ENCODE results near the gene LBX2.
"Not testable (repeated sequence)": the region's sequence is repeated elsewhere in the genome, so short reads cannot be mapped to it uniquely, and the experiment has no call there.

The LBX2 gene

DNA sequence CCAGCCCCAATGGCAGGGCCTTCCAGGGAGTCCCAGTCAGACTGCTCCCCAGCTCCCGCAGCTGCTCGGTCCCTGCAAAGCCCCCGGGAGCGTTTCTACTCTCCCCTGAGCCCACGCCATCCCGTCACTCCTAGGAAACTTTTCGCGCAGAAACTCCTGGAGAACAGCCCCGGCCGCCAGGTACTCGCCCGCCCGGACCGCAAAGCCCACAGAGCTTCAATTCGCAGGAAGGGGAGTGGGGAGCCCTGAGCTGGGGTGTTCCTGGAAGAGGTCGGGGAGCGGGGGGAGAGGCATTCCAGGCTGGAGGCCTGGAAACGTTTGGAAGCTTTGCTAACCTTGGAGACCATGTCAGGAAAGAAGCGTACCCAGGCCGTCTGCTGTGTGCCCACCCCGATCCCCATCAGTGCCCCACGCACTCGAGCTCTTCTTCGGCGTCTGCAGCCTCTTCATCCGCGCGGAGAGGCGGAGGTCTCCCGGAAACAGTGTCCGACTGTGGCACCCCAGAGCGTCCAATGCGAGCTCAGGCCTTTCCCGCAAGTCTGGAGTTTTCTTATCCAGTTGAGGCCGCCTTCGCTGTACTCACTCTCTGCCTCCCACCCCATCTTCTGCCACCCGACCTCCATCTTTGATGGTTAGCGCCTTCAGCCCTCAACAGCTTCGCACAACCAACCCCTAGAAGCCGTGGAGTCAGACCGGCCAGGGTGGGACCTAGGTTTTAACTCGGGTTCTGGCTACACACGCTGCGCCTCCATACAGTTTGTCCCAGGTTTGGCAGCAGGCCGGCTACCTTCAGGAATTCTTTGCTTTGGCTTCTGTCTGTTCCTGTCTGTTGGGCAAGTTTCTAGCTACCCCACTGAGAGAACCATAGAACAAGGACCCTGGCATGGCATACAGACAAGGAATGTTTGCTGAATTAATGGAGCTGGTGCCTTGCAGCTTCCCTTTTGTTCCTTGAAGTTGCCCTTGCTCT is 4.4 kb upstream of the LBX2 start:
- no peak for DNase-seq

DNA sequence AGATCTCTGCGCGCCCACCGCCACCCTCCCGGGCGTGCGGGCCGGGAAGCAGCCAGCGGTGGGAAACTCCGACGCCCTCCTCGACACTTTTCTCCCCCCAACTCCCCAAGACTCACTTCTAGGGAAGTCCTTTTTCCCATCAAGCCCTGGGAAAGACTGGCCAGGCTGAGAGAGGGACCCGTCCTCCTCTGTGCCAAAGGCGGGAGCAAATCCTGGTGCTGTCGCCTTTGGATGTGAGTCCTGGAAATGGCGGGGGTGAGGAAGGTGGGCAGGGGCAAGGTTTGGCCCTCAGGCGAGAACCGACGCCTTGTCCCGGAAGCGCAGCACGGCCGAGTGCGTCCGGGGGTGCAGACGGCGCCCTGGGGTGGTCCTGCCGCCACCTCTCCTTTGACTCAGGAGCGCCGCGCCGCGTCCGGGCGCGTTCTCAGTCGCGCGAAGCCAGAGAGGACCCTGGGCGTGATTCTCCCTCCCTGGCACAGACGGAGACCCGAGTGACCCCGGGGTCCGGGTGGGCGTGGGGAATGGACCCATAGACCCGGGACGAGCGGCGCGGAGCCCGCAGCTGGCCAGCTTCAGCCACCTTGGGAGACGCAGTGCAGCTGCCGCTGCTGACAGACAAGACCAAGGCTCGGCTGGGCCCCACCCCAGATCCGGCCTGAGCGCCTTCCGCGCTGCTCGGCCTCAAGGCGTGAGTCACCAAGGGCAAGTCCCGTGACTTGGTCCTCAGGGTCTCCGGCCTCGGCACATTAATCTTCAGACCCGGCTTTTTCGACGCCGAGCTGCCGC is 3.5 kb upstream of the LBX2 start:
- DNase-seq, result no peak

DNA sequence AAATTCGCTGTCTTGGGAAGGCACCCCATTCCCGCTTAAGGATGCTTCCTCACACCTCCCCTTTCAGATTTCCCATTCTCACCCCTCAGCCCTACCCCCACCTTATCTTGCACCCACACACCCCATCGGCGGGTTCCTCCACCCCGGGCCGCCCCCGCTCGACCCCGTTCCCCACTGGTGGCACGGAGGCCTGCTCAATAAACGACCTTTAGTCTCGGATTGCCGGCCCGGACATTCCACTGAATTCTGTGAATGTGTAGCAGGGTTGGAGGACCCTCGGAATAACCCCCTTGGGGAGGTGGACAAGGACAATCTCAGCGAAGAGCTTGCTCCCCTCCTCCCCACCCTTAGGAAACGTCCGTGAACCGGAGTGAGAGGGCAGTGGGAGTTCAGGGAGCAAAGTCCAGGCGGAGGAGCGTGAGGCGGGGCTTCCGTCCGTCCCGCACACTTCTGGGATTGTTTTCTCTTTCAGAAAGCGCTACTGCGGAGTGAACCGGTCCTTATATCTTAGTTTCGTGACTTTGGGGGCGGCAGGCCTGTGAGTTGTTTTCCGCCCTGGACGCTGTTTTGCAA is 2.8 kb upstream of the LBX2 start:
- DNase-seq, result no peak

DNA sequence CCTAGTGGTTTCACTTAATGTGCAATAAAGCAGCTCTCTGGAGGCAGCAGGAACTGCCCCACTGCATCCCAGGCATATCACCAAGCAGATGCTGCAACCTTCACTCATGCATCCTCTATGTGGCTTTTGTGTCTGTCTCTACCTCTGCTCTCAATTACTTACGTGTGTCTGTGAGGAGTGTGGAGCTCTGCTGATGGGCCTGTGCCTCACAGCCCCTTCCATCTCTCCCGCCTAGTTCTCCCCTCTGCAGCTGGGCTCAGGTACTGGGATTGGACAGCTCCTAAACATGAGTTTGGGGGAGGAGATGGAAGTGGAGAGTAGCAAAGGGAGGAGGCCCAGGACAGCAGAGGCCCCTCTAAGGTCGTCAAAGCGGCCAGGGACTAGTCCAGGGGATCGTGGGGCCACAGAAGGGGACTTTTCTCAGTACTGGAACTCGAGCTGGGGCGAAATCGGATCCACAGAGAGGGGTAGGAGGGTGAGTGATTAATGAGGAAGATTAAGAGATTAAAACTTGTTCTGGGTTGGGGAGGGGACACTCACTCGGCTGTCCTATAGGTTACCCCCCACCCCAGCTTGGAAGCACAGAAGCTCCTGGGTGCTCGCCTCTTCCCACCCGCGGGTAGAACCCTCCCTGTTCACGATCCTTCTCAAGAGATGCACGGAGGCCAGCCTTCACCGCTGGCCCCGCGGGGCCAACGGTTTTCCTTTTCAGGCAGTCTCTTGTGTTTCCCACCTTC is 2.1 kb upstream of the LBX2 start:
- no peak for DNase-seq

DNA sequence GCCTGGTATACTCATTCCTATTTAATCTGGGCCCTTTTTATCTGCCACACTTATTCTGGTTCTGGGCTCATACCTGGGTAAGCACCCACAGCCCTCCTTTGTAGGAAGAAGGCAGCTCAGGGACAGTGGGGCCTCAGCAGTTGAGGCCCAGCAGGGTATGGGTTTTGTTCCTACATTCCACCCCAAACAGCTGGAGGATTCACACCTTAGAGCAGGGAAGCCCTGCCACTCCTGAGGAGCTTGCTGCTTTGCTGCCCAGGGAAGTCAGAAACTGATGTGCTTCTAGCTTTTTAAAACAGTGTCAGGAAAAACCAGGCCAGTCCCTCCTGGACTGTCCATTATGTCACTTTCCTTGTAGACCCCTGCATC is 1.2 kb upstream of the LBX2 start:
- DNase-seq, result no peak

DNA sequence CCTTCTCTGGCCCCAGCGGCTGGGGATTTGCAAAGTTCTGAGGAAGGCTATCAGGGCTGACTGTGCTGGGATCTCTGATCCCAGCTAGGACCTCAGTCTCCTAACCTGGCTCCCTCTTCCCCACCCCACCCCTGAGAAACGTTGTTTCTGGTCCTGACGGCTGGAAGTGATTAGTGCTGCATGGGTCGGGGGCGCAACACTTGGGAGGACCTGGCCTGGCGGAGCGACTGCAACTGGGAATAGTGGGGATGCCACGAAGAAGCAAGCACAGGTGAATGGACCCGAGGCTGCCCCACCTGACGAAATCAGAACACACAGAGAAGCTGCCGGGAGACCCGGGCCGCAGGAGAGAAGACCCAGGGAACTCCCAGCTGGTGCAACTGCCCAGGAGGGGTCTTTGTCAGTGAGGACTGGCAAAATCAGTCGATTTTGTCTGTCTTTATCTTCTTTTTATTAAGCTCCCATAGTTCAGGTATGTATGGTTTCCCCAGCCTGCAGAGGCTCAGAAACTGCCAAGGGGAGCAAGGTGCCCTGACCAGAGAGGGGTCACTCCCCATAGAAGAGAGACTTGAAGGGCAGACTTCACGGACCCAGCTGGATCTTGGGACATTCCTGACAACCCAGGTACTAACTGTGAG is 656 bp upstream of the LBX2 start:
- no peak for DNase-seq

DNA sequence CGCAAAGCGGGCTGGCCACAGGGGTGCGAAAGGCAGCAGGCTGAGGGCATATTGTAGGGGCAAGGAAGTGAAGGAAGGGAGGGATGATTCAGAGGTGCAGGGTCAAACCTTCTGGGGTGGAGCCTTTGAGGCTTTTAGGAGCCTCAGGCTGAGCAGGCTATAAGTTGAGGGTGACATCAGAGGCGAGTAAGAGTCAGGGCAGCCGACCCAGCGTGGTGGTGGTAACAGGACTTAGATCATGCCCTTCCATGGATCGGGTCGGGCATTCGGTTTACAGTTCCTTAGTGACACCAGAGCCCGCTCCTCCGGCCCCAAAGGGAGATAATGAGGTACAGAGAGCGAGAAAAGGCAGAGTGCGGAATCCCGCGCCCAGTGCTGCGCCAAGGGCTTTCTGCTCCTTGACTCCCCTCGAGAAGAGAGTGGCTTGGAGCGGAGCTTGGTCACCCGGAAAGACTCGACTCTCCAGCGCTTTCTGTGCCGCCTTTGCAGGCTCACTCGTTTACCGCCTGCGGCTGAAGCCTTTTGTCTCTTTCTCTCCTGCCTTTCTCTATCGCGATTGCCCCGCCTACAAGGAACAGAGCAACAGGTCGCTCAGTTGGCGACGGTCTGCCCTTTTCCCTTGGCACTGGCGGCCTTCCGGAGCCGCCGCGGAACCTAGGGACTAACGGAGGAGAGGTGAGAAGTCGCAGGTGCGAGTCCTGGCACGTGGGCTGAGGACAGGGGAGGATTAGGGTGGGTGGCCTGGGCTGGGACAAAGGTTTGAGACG is 720 bp downstream of the LBX2 start:
- no peak for DNase-seq

DNA sequence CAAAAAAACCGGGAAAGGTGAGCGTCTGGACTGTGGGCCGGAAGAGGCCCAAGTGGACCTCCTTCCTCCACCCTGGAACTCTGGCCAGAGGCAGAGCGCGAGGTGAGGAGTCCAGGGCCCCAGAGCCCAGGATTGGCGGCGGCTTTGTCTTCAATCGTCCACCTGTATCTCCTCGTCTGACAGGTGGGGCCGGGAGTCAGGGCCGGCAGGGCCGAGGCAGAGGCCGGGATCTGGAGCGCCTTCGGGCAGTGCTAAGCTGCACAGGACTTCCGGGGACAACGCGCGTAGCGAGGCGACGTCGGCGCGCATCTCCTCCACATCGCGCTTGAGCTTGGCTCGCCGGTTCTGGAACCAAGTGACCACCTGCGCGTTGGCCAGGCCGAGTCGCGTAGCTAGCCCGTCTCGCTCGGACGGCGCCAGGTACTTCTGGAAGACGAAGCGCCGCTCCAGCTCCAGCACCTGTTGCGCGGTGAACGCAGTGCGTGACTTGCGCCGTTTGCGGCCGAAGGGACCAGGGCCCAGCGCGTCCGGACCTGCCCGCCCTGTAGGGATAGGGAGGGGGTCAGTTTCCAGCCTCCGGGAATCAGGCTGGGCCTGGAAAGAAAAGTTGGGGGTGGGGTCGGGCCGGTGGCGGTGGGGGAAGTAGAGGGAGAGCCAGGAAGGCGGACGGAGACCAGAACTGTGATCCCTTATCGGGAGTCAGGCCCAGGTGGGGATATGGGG is 1.5 kb downstream of the LBX2 start:
- no peak for DNase-seq

DNA sequence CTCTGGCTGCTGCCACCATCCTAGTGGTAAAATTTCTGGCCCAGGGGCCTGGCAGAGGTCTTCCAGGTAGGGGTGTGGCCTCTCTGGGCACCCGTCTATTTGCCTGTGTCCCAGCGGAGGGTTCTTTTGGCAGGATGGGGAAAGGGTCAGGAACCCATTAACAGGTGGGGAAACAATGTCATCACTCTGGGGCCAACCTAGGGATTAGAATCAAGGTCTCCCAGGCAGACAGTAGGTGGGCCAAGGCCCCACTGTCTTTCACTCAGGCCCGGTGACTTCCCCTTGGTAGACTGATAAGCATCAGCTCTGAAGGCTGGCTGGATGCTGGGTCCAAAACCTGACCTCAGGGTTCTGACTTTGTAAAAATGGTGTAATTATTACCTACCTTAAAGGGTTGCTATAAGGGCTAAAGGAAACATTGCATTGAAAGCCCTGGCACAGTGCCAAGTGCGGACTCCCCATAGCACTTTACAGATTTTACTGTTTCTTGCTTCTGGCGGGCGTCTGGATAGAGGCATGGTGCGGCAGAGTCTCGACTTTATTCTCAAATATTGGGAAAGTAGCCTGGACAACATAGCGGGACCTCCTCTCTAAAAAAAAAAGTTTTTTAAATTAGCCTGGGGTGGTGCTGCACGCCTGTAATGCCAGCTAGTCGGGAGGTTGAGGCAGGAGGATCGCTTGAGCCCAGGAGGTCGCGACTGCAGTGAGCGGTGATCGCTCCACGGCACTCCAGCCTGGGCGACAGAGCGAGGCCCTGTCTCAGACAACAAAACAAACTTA is 2.2 kb downstream of the LBX2 start:
- DNase-seq, result no peak

DNA sequence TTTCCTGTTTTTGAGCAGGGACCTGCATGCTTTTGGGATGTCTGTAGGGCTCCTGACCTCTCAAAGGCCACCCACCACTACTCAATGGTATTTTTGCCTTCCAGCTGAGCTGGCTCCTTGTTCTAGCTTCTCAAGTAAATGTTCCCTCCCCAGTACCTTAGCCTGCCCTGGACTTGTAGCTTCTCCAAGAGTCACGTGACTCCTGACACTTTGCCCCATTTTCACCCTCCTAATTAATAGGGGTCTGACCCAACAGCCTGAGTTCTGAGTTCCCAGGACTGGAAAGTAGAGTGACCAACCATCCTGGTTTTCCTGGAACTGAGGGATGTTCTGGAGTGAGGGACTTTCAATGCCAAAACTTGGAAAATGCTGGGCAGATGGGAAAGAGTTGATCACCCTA is 4.0 kb downstream of the LBX2 start:
- no peak for DNase-seq

DNA sequence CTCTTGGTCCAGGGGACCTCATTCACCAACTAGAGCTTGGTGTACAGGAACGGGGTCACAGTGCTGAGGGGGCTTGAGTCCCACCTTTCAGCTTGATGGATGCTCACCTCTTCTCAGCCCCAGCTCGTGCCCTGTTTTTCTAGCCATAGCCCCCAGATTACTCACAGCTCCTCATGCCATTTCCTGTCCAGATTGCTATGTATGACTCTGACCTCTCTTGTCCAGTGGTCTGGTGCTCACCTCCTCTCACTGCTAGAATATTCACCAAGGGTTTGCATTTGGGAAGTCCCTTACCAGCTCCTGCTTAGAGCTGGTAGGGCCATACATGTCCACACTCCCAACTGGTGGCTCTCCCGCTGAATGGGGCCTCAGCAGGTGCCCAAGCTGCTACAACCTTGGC is 5.9 kb downstream of the LBX2 start:
- DNase-seq, result no peak

DNA sequence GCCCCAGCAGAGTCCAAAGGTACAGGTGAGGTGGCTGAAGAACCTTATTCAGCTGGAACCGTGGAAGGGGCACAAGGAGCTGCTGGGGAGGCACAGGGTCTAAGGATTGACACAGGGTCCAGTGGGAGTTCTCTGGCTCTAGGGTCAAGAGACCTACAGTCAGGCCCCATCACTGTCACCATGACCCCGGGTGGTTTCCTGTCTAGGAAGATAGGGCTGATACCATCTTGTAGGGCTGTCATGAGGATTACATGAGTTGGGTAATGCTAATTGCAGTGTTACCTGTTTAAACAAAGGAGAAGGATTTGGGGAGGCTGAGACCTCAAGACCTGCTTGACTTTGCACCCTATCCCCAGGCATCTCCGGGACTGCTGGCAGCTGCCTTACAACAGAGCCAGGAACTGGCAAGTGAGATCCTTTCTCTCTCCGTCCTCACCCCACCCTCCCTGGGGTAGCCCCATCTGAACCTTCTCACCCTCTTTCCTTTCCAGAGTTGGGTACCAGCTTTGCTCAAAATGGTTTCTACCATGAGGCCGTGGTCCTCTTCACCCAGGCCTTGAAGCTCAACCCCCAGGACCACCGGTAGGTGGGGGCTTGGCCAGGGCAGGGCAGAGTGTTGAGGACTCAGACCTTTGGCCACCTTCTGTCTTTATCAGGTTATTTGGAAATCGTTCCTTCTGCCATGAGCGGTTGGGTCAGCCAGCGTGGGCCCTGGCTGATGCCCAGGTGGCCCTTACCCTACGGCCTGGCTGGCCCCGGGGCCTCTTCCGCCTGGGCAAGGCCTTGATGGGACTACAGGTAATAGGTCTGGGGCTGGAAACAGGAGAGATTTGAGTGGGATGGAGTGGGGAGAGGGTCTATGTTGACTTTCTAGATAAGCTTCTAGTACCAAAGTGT is 7.5 kb downstream of the LBX2 start:
- DNase-seq, result no peak

DNA sequence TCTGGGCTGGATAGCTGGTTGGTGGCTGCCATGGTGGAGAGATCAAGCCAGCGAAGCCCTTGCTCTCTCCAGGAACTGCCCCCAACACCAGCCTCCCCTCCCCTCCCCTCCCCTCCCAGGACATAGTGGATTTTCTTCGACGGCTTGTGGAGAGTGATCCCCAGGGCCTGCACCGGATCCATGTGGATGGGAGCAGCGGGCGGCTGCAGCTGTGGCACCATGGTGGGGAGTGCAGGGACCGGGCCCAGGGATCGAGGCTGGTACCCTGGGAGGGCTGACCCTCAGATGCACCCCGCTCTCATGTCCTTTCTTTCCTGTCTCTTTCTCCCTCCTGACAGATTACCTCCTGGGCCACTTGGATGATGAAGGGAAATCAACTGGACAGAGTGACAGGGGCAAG is 9.5 kb downstream of the LBX2 start:
- DNase-seq, result no peak

DNA sequence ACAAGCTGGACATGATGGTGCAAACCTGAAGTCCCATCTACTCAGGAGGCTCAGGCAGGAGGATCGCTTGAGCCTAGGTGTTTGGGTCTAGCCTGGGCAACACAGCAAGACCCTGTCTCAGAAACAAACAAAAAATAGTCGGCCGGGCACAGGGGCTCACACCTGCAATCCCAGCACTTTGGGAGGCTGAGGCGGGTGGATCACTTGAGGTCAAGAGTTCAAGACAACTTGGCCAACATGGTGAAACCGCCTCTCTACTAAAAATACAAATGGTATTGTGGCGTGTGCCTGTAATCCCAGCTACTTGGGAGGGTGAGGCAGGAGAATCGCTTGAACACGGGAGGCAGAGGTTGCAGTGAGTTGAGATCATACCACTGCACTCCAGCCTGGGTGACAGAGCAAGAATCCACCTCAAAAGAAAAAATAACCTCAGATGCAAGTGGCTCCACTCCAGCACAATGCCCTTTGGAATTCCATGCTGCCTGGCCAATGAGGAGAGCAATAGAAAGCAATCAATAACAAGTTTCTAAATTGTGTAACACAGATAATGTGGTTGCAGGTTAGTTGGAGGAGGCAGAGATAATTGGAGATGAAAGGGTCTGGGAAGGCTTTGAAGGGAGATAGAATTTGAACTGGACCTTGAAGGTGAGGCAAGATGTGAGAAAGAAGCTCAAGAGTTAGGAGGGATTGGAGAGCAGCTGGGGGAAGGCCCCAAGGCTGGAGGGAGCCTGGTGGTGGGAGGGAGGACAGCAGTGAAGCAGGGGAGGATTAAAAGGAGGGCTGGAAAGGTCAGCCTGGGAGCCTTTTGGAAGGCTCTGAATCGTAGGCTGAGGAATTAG is 10.5 kb downstream of the LBX2 start:
- DNase-seq, result no peak

DNA sequence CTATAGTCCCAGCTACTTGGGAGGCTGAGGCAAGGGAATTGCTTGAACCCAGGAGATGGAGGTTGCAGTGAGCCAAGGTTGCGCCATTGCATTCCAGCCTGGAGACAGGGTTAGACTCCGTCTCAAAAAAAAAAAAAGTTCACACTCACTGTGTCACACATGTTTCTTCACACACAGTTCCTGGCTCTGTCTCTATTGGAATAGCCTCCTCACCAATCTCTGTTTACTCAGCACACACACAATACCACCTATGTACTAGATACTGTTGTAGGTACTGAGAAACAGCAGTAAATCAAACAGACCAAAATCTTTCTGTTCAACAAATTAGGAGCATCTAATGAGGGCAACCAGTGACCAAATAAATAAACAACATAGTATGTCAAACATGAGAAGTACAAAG is 13.3 kb downstream of the LBX2 start:
- no peak for DNase-seq

DNA sequence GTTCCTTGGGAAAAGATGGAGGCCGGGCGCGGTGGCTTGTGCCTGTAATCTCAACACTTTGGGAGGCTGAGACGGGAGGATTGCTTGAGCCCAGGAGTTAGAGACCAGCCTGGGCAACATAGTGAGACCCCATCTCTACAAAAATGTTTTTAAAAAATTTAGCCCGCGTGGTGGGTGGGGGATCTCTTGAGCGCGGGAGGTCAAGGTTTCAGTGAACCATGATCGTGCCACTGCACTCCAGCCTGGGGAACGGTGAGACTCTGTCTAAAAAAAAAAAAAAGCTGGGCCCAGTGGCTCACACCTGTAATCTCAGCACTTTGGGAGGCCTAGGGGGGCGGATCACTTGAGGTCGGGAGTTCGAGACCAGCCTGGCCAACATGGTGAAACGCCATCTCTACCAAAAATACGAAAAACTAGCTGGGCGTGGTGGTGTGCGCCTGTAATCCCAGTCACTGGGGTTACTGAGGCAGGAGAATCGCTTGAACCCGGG is 15.7 kb downstream of the LBX2 start:
- DNase-seq, result not testable (repeated sequence)

DNA sequence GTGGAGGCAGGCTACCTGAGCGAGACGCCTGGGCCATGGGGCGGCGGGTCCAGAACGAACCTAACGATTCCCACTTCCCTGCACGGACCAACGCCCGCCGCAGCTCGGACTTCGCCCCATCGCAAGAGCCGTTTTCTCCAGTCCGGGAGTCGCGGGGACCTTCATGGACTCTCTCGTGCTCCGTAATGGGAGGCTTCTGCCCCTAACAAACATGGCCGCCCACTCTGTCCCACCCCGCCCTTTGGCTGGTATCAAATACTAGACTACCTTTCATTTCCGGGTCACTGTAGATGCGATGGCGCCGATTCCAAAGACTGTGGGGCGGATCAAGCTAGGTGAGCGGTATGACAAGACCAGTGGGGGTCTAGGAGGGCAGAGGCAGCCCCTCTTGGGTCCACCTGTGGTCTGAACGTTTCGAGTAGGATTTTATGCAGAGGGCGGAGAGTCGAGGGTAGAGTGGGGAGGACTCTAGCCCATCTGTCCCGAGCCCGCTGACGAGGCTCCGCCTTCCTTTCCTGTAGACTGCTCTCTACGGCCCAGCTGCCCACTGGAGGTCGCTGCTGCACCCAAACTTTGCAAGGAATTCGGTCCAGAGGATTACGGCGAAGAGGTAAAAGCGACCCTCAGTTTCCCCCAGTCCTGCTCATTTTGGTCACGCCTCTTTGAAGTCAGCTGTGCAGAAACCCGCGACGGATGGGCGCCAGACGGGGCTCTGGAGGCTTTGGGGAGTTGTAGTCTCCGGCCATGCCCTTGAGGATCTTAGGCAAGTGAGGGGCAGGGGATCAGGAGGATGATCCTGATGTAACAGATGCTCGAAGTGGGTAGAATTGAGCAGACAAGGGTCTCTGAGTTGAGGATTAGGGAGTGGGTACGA is 16.4 kb downstream of the LBX2 start, which contains the start of the genes CCDC142 and TTC31:
TSS of gene CCDC142 (minus strand) at position 198 of the 874 bp plus-strand sequence. CDS start at position 37, 161 bp downstream.
TSS of gene TTC31 (plus strand) at position 281 of the 874 bp plus-strand sequence. CDS start at position 296, 15 bp downstream.
- peak; percentile 87 for DNase-seq
